HEK293 (cell line): ENCODE measurements around the gene SLC18A2.

Experiments used
- HOXA7 ChIP-seq: sonication (generic); formaldehyde crosslinking; IDR thresholded peaks from 2 replicates; pipeline ENCODE4 v1.8.1; 2022; ENCODE audit warnings: missing genetic modification reagents, borderline replicate concordance
- KLF16 ChIP-seq: fragments of 450-650 bp; formaldehyde crosslinking; IDR thresholded peaks from 2 replicates; pipeline ENCODE4 v1.5.1; 2017; ENCODE audit warnings: missing biosample characterization, missing genetic modification characterization
- KLF7 ChIP-seq: fragments of 450-650 bp; formaldehyde crosslinking; IDR thresholded peaks from 2 replicates; pipeline ENCODE4 v1.5.1; 2016; ENCODE audit warnings: missing biosample characterization, missing genetic modification characterization, borderline replicate concordance
- KLF9 ChIP-seq: fragments of 450-650 bp; formaldehyde crosslinking; IDR thresholded peaks from 2 replicates; pipeline ENCODE4 v1.5.1; 2016; ENCODE audit warnings: missing biosample characterization, missing genetic modification characterization, low read depth
- ZBTB21 ChIP-seq: fragments of 450-650 bp; formaldehyde crosslinking; IDR thresholded peaks from 2 replicates; pipeline ENCODE4 v1.5.1; 2017; ENCODE audit warnings: missing biosample characterization, missing genetic modification characterization
- ZNF2 ChIP-seq: fragments of 450-650 bp; formaldehyde crosslinking; IDR thresholded peaks from 2 replicates; pipeline ENCODE4 v1.5.1; 2016; ENCODE audit warnings: missing biosample characterization, missing genetic modification characterization
- ZNF23 ChIP-seq: fragments of 450-650 bp; formaldehyde crosslinking; IDR thresholded peaks from 2 replicates; pipeline ENCODE4 v1.5.1; 2016; ENCODE audit warnings: missing biosample characterization, missing genetic modification characterization, borderline replicate concordance
- ZNF302 ChIP-seq: fragments of 450-650 bp; formaldehyde crosslinking; IDR thresholded peaks from 2 replicates; pipeline ENCODE4 v1.5.1; 2016; ENCODE audit warnings: missing biosample characterization, missing genetic modification characterization, low read depth
- ZNF561 ChIP-seq: fragments of 450-650 bp; IDR thresholded peaks from 2 replicates; pipeline ENCODE4 v1.5.1; 2018; ENCODE audit warnings: missing biosample characterization, missing genetic modification characterization, borderline replicate concordance
- ZNF768 ChIP-seq: fragments of 450-650 bp; formaldehyde crosslinking; IDR thresholded peaks from 2 replicates; pipeline ENCODE4 v1.5.1; 2018; ENCODE audit warnings: missing biosample characterization, mild to moderate bottlenecking, missing genetic modification characterization
- TF ChIP-seq, protein P1 (sequence below): fragments of 450-650 bp; formaldehyde crosslinking; IDR thresholded peaks from 2 replicates; pipeline ENCODE4 v1.5.1; 2016; ENCODE audit warnings: missing biosample characterization, missing genetic modification characterization
- TF ChIP-seq, protein P2 (sequence below): fragments of 450-650 bp; formaldehyde crosslinking; IDR thresholded peaks from 2 replicates; pipeline ENCODE4 v1.5.1; 2016; ENCODE audit warnings: missing biosample characterization, missing genetic modification characterization
- TF ChIP-seq, protein P3 (sequence below): fragments of 450-650 bp; formaldehyde crosslinking; IDR thresholded peaks from 2 replicates; pipeline ENCODE4 v1.5.1; 2016; ENCODE audit warnings: missing biosample characterization, missing genetic modification characterization

DNA sequence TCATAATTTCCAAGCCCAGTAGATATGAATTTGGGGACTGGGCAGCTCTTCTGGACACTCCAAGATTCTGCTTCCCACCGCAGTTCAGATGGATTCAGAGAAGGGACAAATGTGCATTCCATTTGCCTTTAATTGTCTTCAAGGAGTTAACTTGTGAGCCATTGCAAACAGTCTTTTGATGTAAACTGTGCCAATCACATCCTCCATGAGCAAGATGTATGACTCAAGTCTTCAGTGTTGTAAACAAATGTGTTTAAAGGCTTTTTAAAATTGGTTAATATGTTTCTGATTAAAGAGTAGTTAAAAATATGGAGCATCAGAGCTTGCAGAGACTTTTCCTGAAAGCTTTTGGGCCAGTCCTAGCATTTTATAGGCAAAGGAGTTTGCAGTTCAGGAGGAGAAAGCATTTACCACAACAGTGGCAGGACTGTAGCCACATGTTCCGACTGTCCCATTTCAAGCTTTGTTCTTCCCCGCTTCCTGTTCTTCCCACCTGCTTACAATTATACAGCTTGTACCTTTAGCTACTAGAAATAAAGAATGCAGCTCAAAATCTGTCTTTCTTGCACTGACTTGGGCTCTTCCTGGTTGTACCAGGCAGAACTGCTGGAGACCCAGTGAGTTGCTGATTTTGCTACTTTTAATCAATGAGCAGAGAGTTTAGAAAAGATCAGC is 6.2 kb downstream of the SLC18A2 start:
- TF ChIP-seq, protein P1, sequence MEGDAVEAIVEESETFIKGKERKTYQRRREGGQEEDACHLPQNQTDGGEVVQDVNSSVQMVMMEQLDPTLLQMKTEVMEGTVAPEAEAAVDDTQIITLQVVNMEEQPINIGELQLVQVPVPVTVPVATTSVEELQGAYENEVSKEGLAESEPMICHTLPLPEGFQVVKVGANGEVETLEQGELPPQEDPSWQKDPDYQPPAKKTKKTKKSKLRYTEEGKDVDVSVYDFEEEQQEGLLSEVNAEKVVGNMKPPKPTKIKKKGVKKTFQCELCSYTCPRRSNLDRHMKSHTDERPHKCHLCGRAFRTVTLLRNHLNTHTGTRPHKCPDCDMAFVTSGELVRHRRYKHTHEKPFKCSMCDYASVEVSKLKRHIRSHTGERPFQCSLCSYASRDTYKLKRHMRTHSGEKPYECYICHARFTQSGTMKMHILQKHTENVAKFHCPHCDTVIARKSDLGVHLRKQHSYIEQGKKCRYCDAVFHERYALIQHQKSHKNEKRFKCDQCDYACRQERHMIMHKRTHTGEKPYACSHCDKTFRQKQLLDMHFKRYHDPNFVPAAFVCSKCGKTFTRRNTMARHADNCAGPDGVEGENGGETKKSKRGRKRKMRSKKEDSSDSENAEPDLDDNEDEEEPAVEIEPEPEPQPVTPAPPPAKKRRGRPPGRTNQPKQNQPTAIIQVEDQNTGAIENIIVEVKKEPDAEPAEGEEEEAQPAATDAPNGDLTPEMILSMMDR, result no peak
- TF ChIP-seq ZNF561 (tag by site-specific recombination), result no peak
- TF ChIP-seq, protein P2, sequence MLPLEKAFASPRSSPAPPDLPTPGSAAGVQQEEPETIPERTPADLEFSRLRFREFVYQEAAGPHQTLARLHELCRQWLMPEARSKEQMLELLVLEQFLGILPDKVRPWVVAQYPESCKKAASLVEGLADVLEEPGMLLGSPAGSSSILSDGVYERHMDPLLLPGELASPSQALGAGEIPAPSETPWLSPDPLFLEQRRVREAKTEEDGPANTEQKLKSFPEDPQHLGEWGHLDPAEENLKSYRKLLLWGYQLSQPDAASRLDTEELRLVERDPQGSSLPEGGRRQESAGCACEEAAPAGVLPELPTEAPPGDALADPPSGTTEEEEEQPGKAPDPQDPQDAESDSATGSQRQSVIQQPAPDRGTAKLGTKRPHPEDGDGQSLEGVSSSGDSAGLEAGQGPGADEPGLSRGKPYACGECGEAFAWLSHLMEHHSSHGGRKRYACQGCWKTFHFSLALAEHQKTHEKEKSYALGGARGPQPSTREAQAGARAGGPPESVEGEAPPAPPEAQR (tag by site-specific recombination), result no peak
- TF ChIP-seq KLF9, result no peak
- TF ChIP-seq ZBTB21 (tag by site-specific recombination), result no peak
- no peak for TF ChIP-seq ZNF2
- TF ChIP-seq ZNF302 (tag by site-specific recombination), result no peak
- TF ChIP-seq KLF16 (tag by site-specific recombination), result no peak
- TF ChIP-seq HOXA7 (CRISPR knock-in tag), result no peak
- TF ChIP-seq ZNF768 (tag by site-specific recombination), result no peak
- TF ChIP-seq KLF7 (tag by site-specific recombination), result no peak
- TF ChIP-seq ZNF23, result no peak
- TF ChIP-seq, protein P3, sequence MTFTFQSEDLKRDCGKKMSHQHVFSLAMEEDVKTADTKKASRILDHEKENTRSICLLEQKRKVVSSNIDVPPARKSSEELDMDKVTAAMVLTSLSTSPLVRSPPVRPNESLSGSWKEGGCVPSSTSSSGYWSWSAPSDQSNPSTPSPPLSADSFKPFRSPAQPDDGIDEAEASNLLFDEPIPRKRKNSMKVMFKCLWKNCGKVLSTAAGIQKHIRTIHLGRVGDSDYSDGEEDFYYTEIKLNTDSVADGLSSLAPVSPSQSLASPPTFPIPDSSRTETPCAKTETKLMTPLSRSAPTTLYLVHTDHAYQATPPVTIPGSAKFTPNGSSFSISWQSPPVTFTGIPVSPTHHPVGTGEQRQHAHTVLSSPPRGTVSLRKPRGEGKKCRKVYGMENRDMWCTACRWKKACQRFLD (tag by site-specific recombination), result no peak
